ENCODE data around the gene TMED8.

GRCh38 chr14:77378701-77379100 is 1.8 kb upstream of the TMED8 start:
- TF ChIP-seq, protein P1, sequence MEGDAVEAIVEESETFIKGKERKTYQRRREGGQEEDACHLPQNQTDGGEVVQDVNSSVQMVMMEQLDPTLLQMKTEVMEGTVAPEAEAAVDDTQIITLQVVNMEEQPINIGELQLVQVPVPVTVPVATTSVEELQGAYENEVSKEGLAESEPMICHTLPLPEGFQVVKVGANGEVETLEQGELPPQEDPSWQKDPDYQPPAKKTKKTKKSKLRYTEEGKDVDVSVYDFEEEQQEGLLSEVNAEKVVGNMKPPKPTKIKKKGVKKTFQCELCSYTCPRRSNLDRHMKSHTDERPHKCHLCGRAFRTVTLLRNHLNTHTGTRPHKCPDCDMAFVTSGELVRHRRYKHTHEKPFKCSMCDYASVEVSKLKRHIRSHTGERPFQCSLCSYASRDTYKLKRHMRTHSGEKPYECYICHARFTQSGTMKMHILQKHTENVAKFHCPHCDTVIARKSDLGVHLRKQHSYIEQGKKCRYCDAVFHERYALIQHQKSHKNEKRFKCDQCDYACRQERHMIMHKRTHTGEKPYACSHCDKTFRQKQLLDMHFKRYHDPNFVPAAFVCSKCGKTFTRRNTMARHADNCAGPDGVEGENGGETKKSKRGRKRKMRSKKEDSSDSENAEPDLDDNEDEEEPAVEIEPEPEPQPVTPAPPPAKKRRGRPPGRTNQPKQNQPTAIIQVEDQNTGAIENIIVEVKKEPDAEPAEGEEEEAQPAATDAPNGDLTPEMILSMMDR (IDR thresholded peaks at IDR 0.05), result no peak
- no peak for TF ChIP-seq EZH2 (IDR thresholded peaks at IDR 0.05; ENCODE audit: borderline replicate concordance, insufficient read depth, low read depth, low read length, poor library complexity, severe bottlenecking)

Measured in B cell (primary cell).